Right lobe of liver (tissue), 4 donors: ENCODE measurements around the gene NKAIN2.

Experiments
- POLR2A ChIP-seq: fragments of 450-650 bp; IDR thresholded peaks from one replicate; pipeline ENCODE4 v1.6.1; 2017; ENCODE audit warnings: antibody characterized with exemption, mild to moderate bottlenecking
- TF ChIP-seq, protein P1 (sequence below), 4 donors: fragments of 200-600 bp in 3 of 4; fragments of 450-650 bp in 1 of 4; IDR thresholded peaks; one replicate each; pipeline versions ENCODE4 v1.5.1 to v1.8.0; 2016 to 2022; ENCODE audit warnings: antibody characterized with exemption in 4 of 4, mild to moderate bottlenecking in 2 of 4
- donor health status: DM: no; HTN: no; CAD: no.
- donor health status: DM: no; HTN: no; CAD: no.
- donor health status: DM: no; HTN: yes; CAD: no.

DNA sequence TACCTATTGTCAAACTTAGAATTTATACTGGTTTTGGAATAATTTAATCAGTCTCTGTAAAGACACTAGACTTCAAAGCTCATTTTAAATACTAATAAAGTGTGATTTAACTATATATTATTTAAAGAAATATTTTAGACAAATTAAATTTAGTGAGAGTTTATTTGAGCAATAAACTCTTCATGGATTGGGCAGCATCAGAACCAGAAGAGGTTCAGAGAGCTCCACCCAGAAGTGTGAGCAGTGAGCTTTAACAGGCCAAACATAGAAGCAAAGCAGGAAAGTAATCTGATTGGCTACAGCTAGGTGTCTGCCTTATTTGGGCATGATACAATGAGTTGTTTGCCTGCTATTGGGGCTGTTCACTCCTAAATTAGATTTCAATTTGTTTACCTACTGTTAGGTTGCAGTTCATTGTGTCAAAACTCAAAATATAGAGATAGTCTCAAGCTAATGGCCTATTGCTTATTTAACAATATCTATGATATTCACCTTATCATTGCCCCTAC, 803.5 kb downstream of the NKAIN2 start:
- TF ChIP-seq, protein P1, sequence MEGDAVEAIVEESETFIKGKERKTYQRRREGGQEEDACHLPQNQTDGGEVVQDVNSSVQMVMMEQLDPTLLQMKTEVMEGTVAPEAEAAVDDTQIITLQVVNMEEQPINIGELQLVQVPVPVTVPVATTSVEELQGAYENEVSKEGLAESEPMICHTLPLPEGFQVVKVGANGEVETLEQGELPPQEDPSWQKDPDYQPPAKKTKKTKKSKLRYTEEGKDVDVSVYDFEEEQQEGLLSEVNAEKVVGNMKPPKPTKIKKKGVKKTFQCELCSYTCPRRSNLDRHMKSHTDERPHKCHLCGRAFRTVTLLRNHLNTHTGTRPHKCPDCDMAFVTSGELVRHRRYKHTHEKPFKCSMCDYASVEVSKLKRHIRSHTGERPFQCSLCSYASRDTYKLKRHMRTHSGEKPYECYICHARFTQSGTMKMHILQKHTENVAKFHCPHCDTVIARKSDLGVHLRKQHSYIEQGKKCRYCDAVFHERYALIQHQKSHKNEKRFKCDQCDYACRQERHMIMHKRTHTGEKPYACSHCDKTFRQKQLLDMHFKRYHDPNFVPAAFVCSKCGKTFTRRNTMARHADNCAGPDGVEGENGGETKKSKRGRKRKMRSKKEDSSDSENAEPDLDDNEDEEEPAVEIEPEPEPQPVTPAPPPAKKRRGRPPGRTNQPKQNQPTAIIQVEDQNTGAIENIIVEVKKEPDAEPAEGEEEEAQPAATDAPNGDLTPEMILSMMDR (IDR thresholded peaks at IDR 0.05): no peak
- no peak for TF ChIP-seq POLR2A
